Osteoblast (primary cell): ENCODE data around the gene ACSM3. TPM values are rescaled to one million over a fixed set of nuclear protein-coding genes. Genes with fewer than 3 reads are reported as not detected.
"Not testable (repeated sequence)": the region's sequence is repeated elsewhere in the genome, so short reads cannot be mapped to it uniquely, and the experiment has no call there.

ENCODE experiments used
- DNase-seq: peaks from one replicate; pipeline ENCODE4 v3.0.0; 2011; ENCODE audit warnings: low spot score, mixed read lengths; ENCODE audit not compliant: insufficient read length; ENCODE audit errors: missing footprints
- H2AFZ ChIP-seq: 2 replicates; pipeline ENCODE4 v1.6.0; 2011; ENCODE audit warnings: mild to moderate bottlenecking, low read length
- H3K27ac ChIP-seq: 2 replicates; pipeline ENCODE4 v1.5.1; 2011; ENCODE audit warnings: mild to moderate bottlenecking, low read depth, low read length, moderate library complexity
- H3K27me3 ChIP-seq: 2 replicates; pipeline ENCODE4 v1.6.0; 2012; ENCODE audit warnings: mild to moderate bottlenecking, control low read depth, inconsistent platforms, low read length, moderate library complexity; ENCODE audit not compliant: insufficient read depth
- H3K36me3 ChIP-seq: 2 replicates; pipeline ENCODE4 v1.5.1; 2011; ENCODE audit warnings: mild to moderate bottlenecking, low read length, control low read depth, moderate library complexity; ENCODE audit not compliant: insufficient read depth
- H3K4me1 ChIP-seq: 2 replicates; pipeline ENCODE4 v1.5.1; 2011; ENCODE audit warnings: mild to moderate bottlenecking, low read length, control low read depth, moderate library complexity; ENCODE audit not compliant: insufficient read depth
- H3K4me2 ChIP-seq: 2 replicates; pipeline ENCODE4 v1.6.0; 2011; ENCODE audit warnings: mild to moderate bottlenecking, low read length; ENCODE audit not compliant: insufficient read depth
- H3K4me3 ChIP-seq: fragments of 200-600 bp; sonication (generic); 3 replicates; pipeline ENCODE4 v1.5.1; 2012; ENCODE audit warnings: mild to moderate bottlenecking, low read length, inconsistent platforms; ENCODE audit not compliant: insufficient read depth
- H3K79me2 ChIP-seq: 2 replicates; pipeline ENCODE4 v1.6.0; 2012; ENCODE audit warnings: mild to moderate bottlenecking, low read length, control low read depth, inconsistent platforms; ENCODE audit not compliant: insufficient read depth
- H3K9me3 ChIP-seq: 2 replicates; pipeline ENCODE4 v1.5.1; 2011; ENCODE audit warnings: low read depth, low read length, control low read depth
- H4K20me1 ChIP-seq: 2 replicates; pipeline ENCODE4 v1.6.0; 2012; ENCODE audit warnings: mild to moderate bottlenecking, low read length, control low read depth; ENCODE audit not compliant: insufficient read depth
- CTCF ChIP-seq: IDR thresholded peaks from 2 replicates; pipeline ENCODE4 v1.5.1; 2011; ENCODE audit warnings: mild to moderate bottlenecking, low read depth, low read length, moderate library complexity; ENCODE audit errors: extremely low read depth
- total RNA-seq: library from RNA; depleted of rRNA; stranded (reverse); fragments of >200 nt; gene quantifications from 2 replicates; pipeline ENCODE4 v1.2.3, GENCODE V29; 2012

Gene ACSM3
- total RNA-seq, 1 donor: 1.1 TPM

GRCh38 chr16:20801278-20801677 lies 37.5 kb downstream of the ACSM3 start:
- Histone ChIP-seq H3K4me1 (peaks cover 12% of the 10 kb centered on the region), H3K27me3 (no peaks in the 10 kb centered on the region), H3K4me2 (no peak overlapping the region), H3K4me3 (no peak overlapping the region), H3K79me2 (peaks cover 4% of the 10 kb centered on the region), H2AFZ (peak overlapping the region; percentile 21), H3K27ac (no peak overlapping the region), H3K9me3 (no peaks in the 10 kb centered on the region), H3K36me3 (peaks cover 24% of the 10 kb centered on the region), H4K20me1 (no peaks in the 10 kb centered on the region)
- no peak for DNase-seq
- TF ChIP-seq CTCF: no peak

GRCh38 chr16:20803192-20803560 lies 39.4 kb downstream of the ACSM3 start:
- H3K9me3 ChIP-seq: no peaks in the 10 kb centered on the region
- peak overlapping the region; percentile 62 for H2AFZ ChIP-seq
- no peak overlapping the region for H3K4me3 ChIP-seq
- no peaks in the 10 kb centered on the region for H4K20me1 ChIP-seq
- peak overlapping the region; percentile 43 for H3K4me2 ChIP-seq
- no peaks in the 10 kb centered on the region for H3K27me3 ChIP-seq
- no peak for TF ChIP-seq CTCF
- peak; percentile 83 for DNase-seq
- peaks cover 19% of the 10 kb centered on the region for H3K4me1 ChIP-seq
- peaks cover 17% of the 10 kb centered on the region for H3K36me3 ChIP-seq
- H3K79me2 ChIP-seq: peaks cover 8% of the 10 kb centered on the region
- H3K27ac ChIP-seq: peak overlapping the region; percentile 29

GRCh38 chr16:20803561-20804214 lies 39.9 kb downstream of the ACSM3 start:
- Histone ChIP-seq H2AFZ (peak overlapping the region; percentile 62), H3K27ac (peak overlapping the region; percentile 29), H3K4me1 (peaks cover 19% of the 10 kb centered on the region), H3K4me3 (no peak overlapping the region), H3K27me3 (no peaks in the 10 kb centered on the region), H4K20me1 (no peaks in the 10 kb centered on the region), H3K4me2 (peak overlapping the region; percentile 43), H3K79me2 (peaks cover 8% of the 10 kb centered on the region), H3K36me3 (peaks cover 12% of the 10 kb centered on the region), H3K9me3 (no peaks in the 10 kb centered on the region)
- no peak for DNase-seq
- no peak for TF ChIP-seq CTCF

GRCh38 chr16:20805684-20806167 lies 41.9 kb downstream of the ACSM3 start:
- not testable (repeated sequence) for DNase-seq, H3K9me3 ChIP-seq, H3K36me3 ChIP-seq, H3K27me3 ChIP-seq, H4K20me1 ChIP-seq
- peaks cover 19% of the 10 kb centered on the region for H3K4me1 ChIP-seq
- H3K4me3 ChIP-seq: peak overlapping the region; percentile 86
- peaks cover 13% of the 10 kb centered on the region for H3K79me2 ChIP-seq
- H3K27ac ChIP-seq: peak overlapping the region; percentile 56
- H2AFZ ChIP-seq: peak overlapping the region; percentile 100
- H3K4me2 ChIP-seq: peak overlapping the region; percentile 96
